ENCODE measurements around the gene STPG3.
"Not testable (repeated sequence)": the region's sequence is repeated elsewhere in the genome, so short reads cannot be mapped to it uniquely, and the experiment has no call there.

STPG3 gene

GRCh38 chr9:137247135-137247915 lies 3.8 kb upstream of the STPG3 start:
- no peak for DNase-seq

- DNase-seq = no peak
Observed at GRCh38 chr9:137247916-137248175, 3.2 kb upstream of the STPG3 start.

- DNase-seq = no peak
Observed at GRCh38 chr9:137250329-137251193, 525 bp upstream of the STPG3 start.

- DNase-seq = no peak
Observed at GRCh38 chr9:137251490-137252268, 593 bp downstream of the STPG3 start.

- DNase-seq = no peak
Observed at GRCh38 chr9:137252555-137253506, 1.7 kb downstream of the STPG3 start.

GRCh38 chr9:137253717-137254623 lies 2.9 kb downstream of the STPG3 start:
- no peak for DNase-seq

- peak; percentile 96 for DNase-seq
Observed at GRCh38 chr9:137254624-137255447, 3.8 kb downstream of the STPG3 start, which contains the start of gene NELFB. NELFB (plus strand) TSS chr9:137255327.

- DNase-seq = no peak
Observed at GRCh38 chr9:137255448-137256114, 4.5 kb downstream of the STPG3 start.

- no peak for DNase-seq
Observed at GRCh38 chr9:137256362-137256761, 5.3 kb downstream of the STPG3 start.

GRCh38 chr9:137256856-137257255 lies 5.8 kb downstream of the STPG3 start:
- DNase-seq = no peak

GRCh38 chr9:137262173-137262908 lies 11.3 kb downstream of the STPG3 start:
- not testable (repeated sequence) for DNase-seq

- DNase-seq = no peak
Observed at GRCh38 chr9:137262909-137263285, 11.8 kb downstream of the STPG3 start.

- DNase-seq = no peak
Observed at GRCh38 chr9:137263506-137263905, 12.4 kb downstream of the STPG3 start.

- DNase-seq = no peak
Observed at GRCh38 chr9:137264067-137264466, 13.0 kb downstream of the STPG3 start.

GRCh38 chr9:137265496-137266161 lies 14.5 kb downstream of the STPG3 start:
- no peak for DNase-seq

GRCh38 chr9:137266162-137266527 lies 15.1 kb downstream of the STPG3 start:
- DNase-seq = no peak

GRCh38 chr9:137266585-137267453 lies 15.7 kb downstream of the STPG3 start:
- no peak for DNase-seq

Data from activated gamma-delta T cell (primary cell).